T-cell (primary cell): ENCODE measurements around the gene TMA7. TPM values are rescaled to one million over a fixed set of nuclear protein-coding genes. Genes with fewer than 3 reads are reported as not detected.

Source experiments
- ATAC-seq, 4 experiments: fragments of 200-7000 bp in 3 of 4; fragments of 150-1000 bp in 1 of 4; cut with Tn5 transposase; replicated peaks in 1 of 4; 1 replicate in 3 of 4; 2 replicates in 1 of 4; pipeline ENCODE4 v1.10.0; 2021; ENCODE audit warnings: moderate library complexity in 3 of 4, mild to moderate bottlenecking in 2 of 4, moderate number of reproducible peaks in 1 of 4
- CTCF ChIA-PET, 2 donors: fragments of 300-600 bp; sonication (Branson Sonifier 250); formaldehyde crosslinking; loops; one replicate each; lab custom pipeline; 2022; ENCODE audit warnings: antibody characterized with exemption in 2 of 2; lab: Charles Lee
- POLR2A ChIA-PET, 2 donors: fragments of 300-600 bp; sonication (Branson Sonifier 250); formaldehyde crosslinking; loops; one replicate each; lab custom pipeline; 2022; ENCODE audit warnings: antibody characterized with exemption in 2 of 2; lab: Charles Lee
- DNase-seq, 35 experiments: peaks; one replicate each; pipeline versions ENCODE4 v3.0.0 to v3.0.0-alpha.2; 2013 to 2023
- H3K27ac ChIP-seq: one replicate; pipeline ENCODE4 v1.5.1; 2013; ENCODE audit warnings: low read length
- H3K27me3 ChIP-seq, 2 experiments: replicated peaks in 1 of 2; 1 replicate in 1 of 2; 2 replicates in 1 of 2; pipeline versions ENCODE4 v1.6.1 to v1.7.0; 2013; ENCODE audit warnings: low read length in 1 of 2, mixed read lengths in 1 of 2; ENCODE audit not compliant: control insufficient read depth in 2 of 2, insufficient read depth in 2 of 2; ENCODE audit errors: extremely low read depth in 1 of 2
- H3K36me3 ChIP-seq, 2 donors: 1 replicate in 1 of 2; 2 replicates in 1 of 2; pipeline versions ENCODE4 v1.6.1 to v1.7.0; 2013; ENCODE audit warnings: low read length in 1 of 2; ENCODE audit not compliant: control insufficient read depth in 2 of 2, insufficient read depth in 1 of 2; ENCODE audit errors: extremely low read depth in 1 of 2
- H3K4me1 ChIP-seq, 2 experiments: 1 replicate in 1 of 2; 2 replicates in 1 of 2; pipeline versions ENCODE4 v1.6.1 to v1.7.0; 2013; ENCODE audit warnings: low read length in 2 of 2, mixed read lengths in 1 of 2; ENCODE audit not compliant: insufficient read depth in 2 of 2, control insufficient read depth in 1 of 2; ENCODE audit errors: extremely low read depth in 1 of 2
- H3K4me3 ChIP-seq, 2 donors: 1 replicate in 1 of 2; 2 replicates in 1 of 2; pipeline versions ENCODE4 v1.5.1 to v1.7.0; 2013; ENCODE audit warnings: mild to moderate bottlenecking in 2 of 2, low read length in 1 of 2, moderate library complexity in 1 of 2; ENCODE audit not compliant: control insufficient read depth in 1 of 2; ENCODE audit errors: extremely low read depth in 1 of 2
- H3K9me3 ChIP-seq: 2 replicates; pipeline ENCODE4 v1.7.0; 2013
- H3K27ac Mint-ChIP-seq, 2 donors: one replicate each; pipeline ENCODE4 v1.8.0; 2020 to 2021; ENCODE audit warnings: mild to moderate bottlenecking in 2 of 2, mixed read lengths in 2 of 2
- H3K27me3 Mint-ChIP-seq, 2 donors: one replicate each; pipeline ENCODE4 v1.8.0; 2021 to 2022; ENCODE audit warnings: mixed read lengths in 2 of 2
- H3K36me3 Mint-ChIP-seq: one replicate; pipeline ENCODE4 v1.8.0; 2021; ENCODE audit warnings: mixed read lengths
- H3K4me1 Mint-ChIP-seq, 3 donors: one replicate each; pipeline ENCODE4 v1.8.0; 2020 to 2022; ENCODE audit warnings: mixed read lengths in 3 of 3, mild to moderate bottlenecking in 1 of 3
- H3K4me3 Mint-ChIP-seq, 3 donors: one replicate each; pipeline ENCODE4 v1.8.0; 2020 to 2022; ENCODE audit warnings: mild to moderate bottlenecking in 3 of 3, mixed read lengths in 3 of 3, moderate library complexity in 3 of 3
- H3K9me3 Mint-ChIP-seq, 3 donors: one replicate each; pipeline ENCODE4 v1.8.0; 2020 to 2022; ENCODE audit warnings: mixed read lengths in 3 of 3
- WGBS: methylation state at CpG from one replicate; pipeline ENCODE4 v1.1.5; 2013; ENCODE audit warnings: missing lambda C conversion rate; ENCODE audit not compliant: insufficient coverage; 5-methylcytosine and 5-hydroxymethylcytosine counted together
- total RNA-seq, 35 experiments: library from RNA in 6 of 35; stranded (reverse) in 6 of 35; fragments of 120-200 nt in 1 of 35; gene quantifications; one replicate each; pipeline versions ENCODE4 v1.2.1 to v1.2.4 and lab custom pipeline; 2013 to 2026

Gene TMA7
- total RNA-seq, 5 donors from 2014 or later (not counting 1 experiment from before 2014, with no cell fraction given), result 216 to 245 (median 229) TPM

DNA sequence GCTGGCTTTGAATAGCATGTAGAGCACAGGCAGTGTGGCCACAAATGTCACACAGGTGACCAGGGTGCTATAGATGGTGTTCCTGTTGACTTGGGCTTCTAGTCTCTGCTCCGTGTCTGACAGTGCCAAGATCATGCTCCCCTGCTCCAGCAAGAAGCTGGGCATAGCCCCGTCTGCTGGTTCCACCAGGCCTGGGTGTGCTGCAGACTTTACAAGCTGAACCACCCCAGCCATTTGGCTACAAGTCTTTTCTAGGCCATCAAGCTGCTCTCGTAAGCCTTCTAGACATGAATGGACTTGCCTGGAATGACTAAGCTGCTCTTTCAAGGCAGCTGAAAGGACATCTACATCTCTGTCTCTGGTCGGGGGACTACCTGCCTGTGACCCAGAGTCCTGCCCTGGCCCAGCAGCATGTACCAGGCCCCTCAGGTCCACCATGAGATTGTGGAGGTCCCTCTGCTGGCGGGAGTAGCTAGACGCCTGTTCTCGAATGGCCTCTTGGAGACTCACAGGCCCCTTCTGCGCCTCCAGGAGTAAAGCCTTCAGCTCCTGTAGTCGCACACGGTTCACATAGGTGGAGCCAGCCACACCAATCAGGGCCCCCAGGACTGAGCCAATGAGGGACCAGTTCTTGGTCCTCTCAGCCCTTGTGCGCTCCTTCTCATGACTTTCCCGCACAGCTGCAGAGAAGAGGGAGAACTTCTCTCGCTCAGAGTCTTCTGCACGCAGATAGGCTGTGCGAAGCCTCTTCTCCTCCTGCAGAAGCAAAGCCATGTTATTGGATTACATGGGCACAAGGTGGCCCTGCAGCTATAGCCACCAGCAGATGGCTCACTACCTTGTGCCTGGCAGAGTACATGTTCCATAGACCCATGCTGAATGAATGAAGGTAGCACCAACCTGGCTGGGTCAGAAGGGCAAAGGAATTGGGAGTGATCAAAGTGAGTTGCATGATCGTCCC, 7.4 kb upstream of the TMA7 start:
- CTCF ChIA-PET, result interaction anchor here (0.5 to 1.4 kb wide), 3 partner anchors 31 to 575 kb away, joined by 3 to 4 read pairs (median 4); no protein-coding TSS in a partner anchor
- Histone ChIP-seq H3K4me1 (peaks cover 0 to 42% of the 10 kb centered on the region in 2 experiments), H3K9me3 (no peaks in the 10 kb centered on the region), H3K4me3 (no peak overlapping the region), H3K27me3 (peaks cover 0 to 15% of the 10 kb centered on the region in 2 experiments), H3K27ac (no peak overlapping the region), H3K36me3 (peaks cover 6 to 15% of the 10 kb centered on the region in 2 donors)
- ATAC-seq (no peak), DNase-seq (no peak)
- Mint-ChIP-seq H3K36me3 (peaks cover 4% of the 10 kb centered on the region), H3K27me3 (no peaks in the 10 kb centered on the region), H3K4me3 (no peak overlapping the region), H3K4me1 (peaks cover 22 to 26% (median 23%) of the 10 kb centered on the region in 3 donors), H3K9me3 (no peaks in the 10 kb centered on the region), H3K27ac (no peak overlapping the region)
- 89% methylated on average over 15 of the region's 16 CpGs for WGBS
- POLR2A ChIA-PET, result interaction anchor here in 1 of 2 donors (0.6 kb wide), 1 partner anchor 295 kb away, joined by 4 read pairs; no protein-coding TSS in a partner anchor

DNA sequence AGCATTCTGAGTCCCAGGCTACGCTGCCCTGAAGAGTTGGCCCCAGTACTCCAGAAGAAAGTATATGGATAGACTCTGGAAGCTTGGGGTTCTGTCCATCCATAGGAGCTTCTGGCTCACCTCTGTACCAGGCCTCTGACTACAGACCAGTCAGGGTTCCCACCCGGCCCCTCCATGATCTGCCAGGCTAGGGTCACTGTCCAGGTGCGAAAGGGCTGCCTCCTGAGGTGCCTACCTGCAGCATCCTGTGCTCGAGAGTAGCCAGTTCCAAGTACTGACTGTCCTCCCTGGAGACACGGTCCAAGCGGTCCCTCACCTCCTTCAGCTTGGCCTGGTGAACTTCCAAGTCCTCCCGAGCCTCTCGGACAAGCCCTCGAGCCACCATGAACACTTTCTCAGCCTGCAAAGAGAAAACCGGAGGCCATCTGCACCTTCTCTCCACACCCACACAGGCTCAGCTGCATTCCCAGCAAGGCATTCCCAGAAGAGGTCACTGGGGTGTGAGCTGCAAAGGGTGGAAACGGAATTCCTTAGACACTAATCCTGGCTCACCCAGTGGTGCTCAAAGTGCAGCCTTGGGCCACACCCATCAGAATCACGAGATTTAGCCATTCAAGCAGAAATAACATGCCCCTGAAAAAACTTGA, 6.5 kb upstream of the TMA7 start:
- Histone ChIP-seq H3K27me3 (peaks cover 0 to 7% of the 10 kb centered on the region in 2 experiments), H3K4me1 (peaks cover 0 to 37% of the 10 kb centered on the region in 2 experiments), H3K36me3 (peaks cover 6 to 15% of the 10 kb centered on the region in 2 donors), H3K9me3 (no peaks in the 10 kb centered on the region), H3K27ac (no peak overlapping the region), H3K4me3 (no peak overlapping the region)
- DNase-seq (no peak), ATAC-seq (no peak)
- Mint-ChIP-seq H3K9me3 (no peaks in the 10 kb centered on the region), H3K4me1 (peaks cover 25 to 27% (median 26%) of the 10 kb centered on the region in 3 donors), H3K27me3 (no peaks in the 10 kb centered on the region), H3K4me3 (no peak overlapping the region), H3K27ac (no peak overlapping the region), H3K36me3 (peaks cover 4% of the 10 kb centered on the region)
- ChIA-PET CTCF (interaction anchor here in 1 of 2 donors (0.7 to 1.7 kb wide), 3 partner anchors 10 to 574 kb away, joined by 3 to 8 read pairs (median 3); no protein-coding TSS in a partner anchor), POLR2A (no interaction called here)
- WGBS, result 96% methylated on average over 9 of the region's 12 CpGs

DNA sequence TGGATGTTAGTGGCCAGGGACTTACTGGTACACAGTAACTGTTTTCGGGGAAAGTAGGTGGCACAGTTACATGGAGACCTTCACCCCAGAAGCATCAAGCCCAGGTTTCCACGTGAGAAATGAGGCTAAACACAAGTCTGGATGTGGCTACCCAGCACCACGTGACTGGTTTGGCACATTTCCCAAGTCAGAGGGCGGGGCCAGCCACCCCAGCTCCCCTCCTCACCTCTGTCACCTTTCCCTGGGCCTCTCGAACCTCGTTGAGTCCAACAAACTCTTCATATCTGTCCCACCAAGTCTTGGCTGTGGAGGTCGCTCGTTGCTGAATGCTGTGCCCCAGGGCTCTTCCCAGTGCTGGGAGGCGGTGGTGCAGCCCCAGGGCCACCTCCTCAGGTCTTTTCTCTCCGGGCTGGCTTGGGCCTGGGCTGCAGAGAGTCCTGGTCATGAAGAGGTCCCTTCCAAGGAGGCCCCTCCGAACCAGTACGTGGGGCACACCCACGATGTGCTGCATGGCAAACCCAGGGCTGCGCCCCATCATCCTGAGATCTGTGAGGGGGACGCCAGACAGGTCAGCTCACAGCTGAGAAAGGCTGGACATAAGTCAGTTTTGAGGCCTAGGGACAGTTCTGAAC, 5.3 kb upstream of the TMA7 start:
- H3K27me3 Mint-ChIP-seq, result no peaks in the 10 kb centered on the region
- POLR2A ChIA-PET, result no interaction called here

DNA sequence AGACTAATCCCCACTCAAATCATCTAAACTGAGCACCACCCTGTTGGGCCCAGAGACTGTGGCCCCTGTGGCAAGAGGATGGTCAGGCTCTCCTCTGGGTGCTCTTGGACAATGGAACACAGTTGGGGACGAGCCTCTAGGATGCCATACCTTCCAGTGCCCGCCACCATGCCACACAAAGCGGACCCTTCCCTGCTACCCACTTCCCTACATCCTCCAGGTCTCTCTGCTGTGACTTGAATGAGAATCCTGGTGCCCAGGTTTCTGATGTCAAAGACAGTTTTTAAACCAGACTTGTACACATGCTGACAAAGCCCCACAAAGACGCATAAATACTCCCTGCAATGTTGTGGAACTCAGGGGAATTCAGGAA, 4.8 kb upstream of the TMA7 start:
- POLR2A ChIA-PET, result no interaction called here
- peaks cover 4% of the 10 kb centered on the region for H3K36me3 Mint-ChIP-seq
- H3K27me3 Mint-ChIP-seq, result no peaks in the 10 kb centered on the region
- no peaks in the 10 kb centered on the region for H3K27me3 ChIP-seq
- no peak for DNase-seq
- no peaks in the 10 kb centered on the region for H3K9me3 Mint-ChIP-seq
- no peaks in the 10 kb centered on the region for H3K9me3 ChIP-seq
- CTCF ChIA-PET, result interaction anchor here (0.6 to 3.0 kb wide), 18 partner anchors 28 to 167 kb away, joined by 3 to 113 read pairs (median 7); a partner anchor contains a TSS
- H3K27ac Mint-ChIP-seq, result no peak overlapping the region
- H3K4me1 Mint-ChIP-seq, result peaks cover 34 to 41% (median 37%) of the 10 kb centered on the region in 3 donors
- no peak for ATAC-seq
- no peak overlapping the region for H3K27ac ChIP-seq
- 92% methylated on average over 2 of the region's 4 CpGs for WGBS
- H3K4me1 ChIP-seq, result peaks cover 4 to 37% of the 10 kb centered on the region in 2 experiments
- H3K4me3 ChIP-seq, result no peak overlapping the region
- peaks cover 6 to 15% of the 10 kb centered on the region in 2 donors for H3K36me3 ChIP-seq
- no peak overlapping the region for H3K4me3 Mint-ChIP-seq

More for the DNA sequence above, 5.3 kb upstream of the TMA7 start:
- Mint-ChIP-seq H3K27ac (no peak overlapping the region), H3K36me3 (peaks cover 4% of the 10 kb centered on the region), H3K4me3 (no peak overlapping the region), H3K9me3 (no peaks in the 10 kb centered on the region), H3K4me1 (peaks cover 32 to 36% (median 33%) of the 10 kb centered on the region in 3 donors)
- Histone ChIP-seq H3K36me3 (peaks cover 6 to 15% of the 10 kb centered on the region in 2 donors), H3K4me1 (peaks cover 3 to 38% of the 10 kb centered on the region in 2 experiments), H3K4me3 (no peak overlapping the region), H3K27ac (no peak overlapping the region), H3K9me3 (no peaks in the 10 kb centered on the region), H3K27me3 (peaks cover 0 to 4% of the 10 kb centered on the region in 2 experiments)
- no peak for ATAC-seq
- peak in 2 of 35 experiments; percentile 19 to 37 for DNase-seq
- WGBS, result 76% methylated on average over 13 of the region's 15 CpGs
- CTCF ChIA-PET, result interaction anchor here in 1 of 2 donors (0.6 to 1.9 kb wide), 4 partner anchors 9 to 197 kb away, joined by 3 to 32 read pairs (median 6); no protein-coding TSS in a partner anchor

DNA sequence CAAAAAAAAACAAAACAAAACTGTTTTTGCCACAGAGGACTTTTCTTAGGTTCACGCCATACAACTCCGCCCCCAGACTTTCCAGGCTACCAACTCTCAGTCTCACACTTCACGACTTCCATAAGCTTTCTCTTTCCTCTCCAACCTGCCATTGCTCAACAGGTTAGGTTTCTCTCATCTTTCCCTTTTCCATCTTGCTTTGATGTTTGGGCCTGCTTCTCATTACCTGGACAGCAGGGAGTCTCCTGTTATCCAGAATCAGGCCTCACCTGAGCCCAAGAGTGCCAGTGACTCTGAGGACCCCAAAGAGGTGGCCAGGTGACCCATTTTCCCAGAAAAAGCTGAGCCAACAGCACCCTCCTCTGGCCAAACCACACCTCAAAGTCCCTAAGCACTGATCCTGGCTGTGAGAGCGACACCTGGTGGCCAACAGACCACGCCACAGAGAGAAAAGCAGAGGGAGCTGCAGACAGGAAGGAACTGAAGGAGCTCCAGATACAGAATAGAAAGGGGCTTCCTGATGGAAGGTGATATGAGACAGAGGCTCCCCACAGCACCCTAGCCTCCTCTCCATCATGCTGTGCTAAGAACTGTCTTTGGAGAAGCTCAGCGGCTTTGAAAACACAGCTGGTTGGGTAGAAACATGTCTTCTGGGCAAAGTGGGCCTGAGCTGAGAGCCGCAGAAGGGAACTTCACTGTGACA, 4.1 kb upstream of the TMA7 start:
- CTCF ChIA-PET, result interaction anchor here (0.6 to 3.0 kb wide), 66 partner anchors 9 to 241 kb away, joined by 3 to 113 read pairs (median 4); partner anchors contain the start of genes ATRIP (in 1 of the 2), PFKFB4 (in 1 of the 2), SHISA5 (in 1 of the 2) and ZNF589 (in 1 of the 2)
- Histone ChIP-seq H3K36me3 (peaks cover 6 to 15% of the 10 kb centered on the region in 2 donors), H3K4me3 (no peak overlapping the region), H3K27ac (peak overlapping the region; percentile 34), H3K4me1 (peaks cover 6 to 41% of the 10 kb centered on the region in 2 experiments), H3K27me3 (no peaks in the 10 kb centered on the region), H3K9me3 (no peaks in the 10 kb centered on the region)
- Mint-ChIP-seq H3K27ac (no peak overlapping the region), H3K9me3 (no peaks in the 10 kb centered on the region), H3K27me3 (no peaks in the 10 kb centered on the region), H3K4me3 (no peak overlapping the region), H3K4me1 (peaks cover 28 to 35% (median 34%) of the 10 kb centered on the region in 3 donors), H3K36me3 (peaks cover 7% of the 10 kb centered on the region)
- POLR2A ChIA-PET, result interaction anchor here (0.6 to 1.0 kb wide), 3 partner anchors 9 to 163 kb away, joined by 3 to 4 read pairs (median 3); no protein-coding TSS in a partner anchor
- DNase-seq, result peak; percentile 66 to 95 (median 80)
- peak; percentile 35 to 55 (median 40) for ATAC-seq
- 58% methylated on average over 5 of the region's 7 CpGs for WGBS
